Mesothelial cell of epicardium (in vitro differentiated cells): Measurements from ENCODE around the gene SLC8A1. TPM values are rescaled to one million over a fixed set of nuclear protein-coding genes. Genes with fewer than 3 reads are reported as not detected.

ENCODE experiments used
- DNase-seq, 2 experiments: peaks; one replicate each; pipeline ENCODE4 v3.0.0; 2021; ENCODE audit warnings: low spot score in 2 of 2; ENCODE audit not compliant: unreplicated experiment in 2 of 2
- H3K27ac Mint-ChIP-seq: 2 replicates; pipeline ENCODE4 v1.8.0; 2021; ENCODE audit warnings: mixed read lengths
- H3K27me3 Mint-ChIP-seq: 2 replicates; pipeline ENCODE4 v1.8.0; 2021; ENCODE audit warnings: low read depth, mixed read lengths
- H3K36me3 Mint-ChIP-seq: 2 replicates; pipeline ENCODE4 v1.8.0; 2021; ENCODE audit warnings: mixed read lengths
- H3K4me1 Mint-ChIP-seq: 2 replicates; pipeline ENCODE4 v1.8.0; 2021; ENCODE audit warnings: mixed read lengths
- H3K4me3 Mint-ChIP-seq: 2 replicates; pipeline ENCODE4 v1.8.0; 2021; ENCODE audit warnings: mild to moderate bottlenecking, moderate library complexity, mixed read lengths
- H3K9me3 Mint-ChIP-seq: 2 replicates; pipeline ENCODE4 v1.8.0; 2021; ENCODE audit warnings: mixed read lengths
- total RNA-seq: library from RNA; stranded (reverse); gene quantifications from 3 replicates; pipeline ENCODE4 v1.2.1, GENCODE V29; 2021
- TF ChIP-seq, protein P1 (sequence below): fragments of 200-600 bp; sonication (generic); IDR thresholded peaks from one replicate; pipeline ENCODE4 v1.5.0; 2021; ENCODE audit warnings: antibody characterized with exemption; ENCODE audit not compliant: unreplicated experiment

Gene SLC8A1
- total RNA-seq, 1 donor from 2014 or later: 29.6 TPM

GRCh38 chr2:40187054-40187453, 264.8 kb downstream of the SLC8A1 start:
- Mint-ChIP-seq H3K4me3 (no peak overlapping the region), H3K4me1 (peaks cover 5% of the 10 kb centered on the region), H3K36me3 (no peaks in the 10 kb centered on the region), H3K27ac (no peak overlapping the region), H3K9me3 (no peaks in the 10 kb centered on the region), H3K27me3 (no peaks in the 10 kb centered on the region)
- TF ChIP-seq, protein P1, sequence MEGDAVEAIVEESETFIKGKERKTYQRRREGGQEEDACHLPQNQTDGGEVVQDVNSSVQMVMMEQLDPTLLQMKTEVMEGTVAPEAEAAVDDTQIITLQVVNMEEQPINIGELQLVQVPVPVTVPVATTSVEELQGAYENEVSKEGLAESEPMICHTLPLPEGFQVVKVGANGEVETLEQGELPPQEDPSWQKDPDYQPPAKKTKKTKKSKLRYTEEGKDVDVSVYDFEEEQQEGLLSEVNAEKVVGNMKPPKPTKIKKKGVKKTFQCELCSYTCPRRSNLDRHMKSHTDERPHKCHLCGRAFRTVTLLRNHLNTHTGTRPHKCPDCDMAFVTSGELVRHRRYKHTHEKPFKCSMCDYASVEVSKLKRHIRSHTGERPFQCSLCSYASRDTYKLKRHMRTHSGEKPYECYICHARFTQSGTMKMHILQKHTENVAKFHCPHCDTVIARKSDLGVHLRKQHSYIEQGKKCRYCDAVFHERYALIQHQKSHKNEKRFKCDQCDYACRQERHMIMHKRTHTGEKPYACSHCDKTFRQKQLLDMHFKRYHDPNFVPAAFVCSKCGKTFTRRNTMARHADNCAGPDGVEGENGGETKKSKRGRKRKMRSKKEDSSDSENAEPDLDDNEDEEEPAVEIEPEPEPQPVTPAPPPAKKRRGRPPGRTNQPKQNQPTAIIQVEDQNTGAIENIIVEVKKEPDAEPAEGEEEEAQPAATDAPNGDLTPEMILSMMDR: no peak
- DNase-seq: no peak

- TF ChIP-seq, protein P1: no peak
- no peaks in the 10 kb centered on the region for H3K27me3 Mint-ChIP-seq
- H3K27ac Mint-ChIP-seq: no peak overlapping the region
- no peaks in the 10 kb centered on the region for H3K36me3 Mint-ChIP-seq
- no peak overlapping the region for H3K4me3 Mint-ChIP-seq
- no peak for DNase-seq
- H3K4me1 Mint-ChIP-seq: peaks cover 5% of the 10 kb centered on the region
- no peaks in the 10 kb centered on the region for H3K9me3 Mint-ChIP-seq
These were observed 267.3 kb downstream of the SLC8A1 start for GRCh38 chr2:40184551-40184950.

- H3K36me3 Mint-ChIP-seq: no peaks in the 10 kb centered on the region
- H3K4me1 Mint-ChIP-seq: no peaks in the 10 kb centered on the region
- TF ChIP-seq, protein P1: no peak
- no peak for DNase-seq
- no peaks in the 10 kb centered on the region for H3K27me3 Mint-ChIP-seq
- no peaks in the 10 kb centered on the region for H3K9me3 Mint-ChIP-seq
- H3K4me3 Mint-ChIP-seq: no peak overlapping the region
- no peak overlapping the region for H3K27ac Mint-ChIP-seq
These were observed 270.0 kb downstream of the SLC8A1 start for GRCh38 chr2:40181855-40182254.

DNA sequence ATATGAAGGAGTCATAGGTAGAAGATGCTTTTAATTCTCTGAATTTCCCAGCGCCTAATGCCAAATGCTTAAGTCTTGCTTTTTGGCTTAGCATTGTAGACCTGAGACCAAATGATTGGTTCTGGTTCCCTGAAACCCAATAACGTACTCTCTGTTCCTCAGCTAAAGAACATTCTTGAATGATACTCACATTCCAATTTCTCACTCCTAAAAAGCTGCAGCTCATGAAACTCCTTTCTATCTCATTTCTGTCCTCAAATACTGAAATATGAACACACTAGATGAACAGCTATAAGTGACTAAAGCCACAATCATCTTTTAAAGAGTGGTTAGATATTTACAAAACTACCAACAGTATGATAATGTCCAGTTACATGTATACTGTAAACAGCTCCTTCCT, 272.1 kb downstream of the SLC8A1 start:
- Mint-ChIP-seq H3K27me3 (no peaks in the 10 kb centered on the region), H3K4me3 (no peak overlapping the region)

DNA sequence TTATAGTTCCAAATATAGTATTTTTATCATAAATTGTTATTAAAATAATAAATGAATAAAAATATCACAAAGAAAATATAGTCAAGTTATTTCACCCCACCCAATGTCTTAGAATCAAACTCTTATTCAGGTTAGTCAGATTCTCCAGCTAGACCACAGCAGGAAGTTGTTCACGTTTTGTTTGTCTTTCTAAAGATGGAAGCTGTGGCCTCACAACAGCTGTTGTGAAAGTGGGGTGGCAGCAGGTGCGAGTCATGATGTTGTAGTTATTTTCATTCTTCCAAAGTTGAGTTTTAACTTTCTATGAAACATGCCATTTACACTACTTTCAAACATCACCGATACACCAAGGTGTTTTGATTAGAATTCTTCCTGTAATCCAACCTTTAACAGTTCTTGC, 272.9 kb downstream of the SLC8A1 start:
- no peaks in the 10 kb centered on the region for H3K27me3 Mint-ChIP-seq
- TF ChIP-seq, protein P1: no peak
- H3K36me3 Mint-ChIP-seq: no peaks in the 10 kb centered on the region
- H3K4me1 Mint-ChIP-seq: no peaks in the 10 kb centered on the region
- H3K4me3 Mint-ChIP-seq: no peak overlapping the region
- DNase-seq: no peak
- no peak overlapping the region for H3K27ac Mint-ChIP-seq
- H3K9me3 Mint-ChIP-seq: no peaks in the 10 kb centered on the region

More for the DNA sequence above, 272.1 kb downstream of the SLC8A1 start:
- H3K4me1 Mint-ChIP-seq: no peaks in the 10 kb centered on the region
- H3K36me3 Mint-ChIP-seq: no peaks in the 10 kb centered on the region
- H3K9me3 Mint-ChIP-seq: no peaks in the 10 kb centered on the region
- TF ChIP-seq, protein P1: no peak
- no peak for DNase-seq
- no peak overlapping the region for H3K27ac Mint-ChIP-seq

GRCh38 chr2:40178171-40178778, 273.6 kb downstream of the SLC8A1 start:
- no peaks in the 10 kb centered on the region for H3K36me3 Mint-ChIP-seq
- H3K27ac Mint-ChIP-seq: no peak overlapping the region
- H3K4me1 Mint-ChIP-seq: peaks cover 2% of the 10 kb centered on the region
- no peaks in the 10 kb centered on the region for H3K27me3 Mint-ChIP-seq
- DNase-seq: no peak
- TF ChIP-seq, protein P1: no peak
- H3K4me3 Mint-ChIP-seq: no peak overlapping the region
- no peaks in the 10 kb centered on the region for H3K9me3 Mint-ChIP-seq
